PC-9 (cell line): ENCODE data around the gene CHST3.

Experiments
- EZH2 ChIP-seq: fragments of 200-600 bp; sonication (generic); IDR thresholded peaks from 2 replicates; pipeline ENCODE4 v1.8.0; 2017; ENCODE audit warnings: antibody characterized with exemption, low read depth
- TF ChIP-seq, protein P1 (sequence below): fragments of 200-600 bp; sonication (generic); conservative IDR thresholded peaks from 2 replicates; pipeline ENCODE4 v1.6.1; 2017; ENCODE audit warnings: mixed run types, antibody characterized with exemption, mild to moderate bottlenecking, moderate library complexity

DNA sequence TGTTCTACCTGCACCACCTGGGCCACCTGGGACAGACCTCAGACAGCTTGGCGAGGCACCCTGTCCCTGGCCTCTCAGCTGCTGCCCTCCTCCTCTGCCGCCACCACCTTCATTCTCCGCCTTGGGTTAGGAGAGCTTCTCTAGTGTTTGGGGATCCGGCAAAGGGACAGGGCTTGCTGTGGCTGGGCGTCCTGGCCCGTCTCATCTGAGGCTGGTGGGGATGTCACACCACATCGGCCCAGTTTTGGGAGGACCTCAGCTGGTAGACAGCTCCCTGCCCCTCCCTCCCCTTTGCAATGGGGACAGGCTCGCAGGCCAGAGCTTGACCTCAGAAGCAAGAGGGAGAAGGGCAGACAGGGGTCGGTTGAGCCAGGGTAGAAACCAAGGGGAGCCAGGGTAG lies 97.7 kb downstream of the CHST3 start:
- TF ChIP-seq, protein P1, sequence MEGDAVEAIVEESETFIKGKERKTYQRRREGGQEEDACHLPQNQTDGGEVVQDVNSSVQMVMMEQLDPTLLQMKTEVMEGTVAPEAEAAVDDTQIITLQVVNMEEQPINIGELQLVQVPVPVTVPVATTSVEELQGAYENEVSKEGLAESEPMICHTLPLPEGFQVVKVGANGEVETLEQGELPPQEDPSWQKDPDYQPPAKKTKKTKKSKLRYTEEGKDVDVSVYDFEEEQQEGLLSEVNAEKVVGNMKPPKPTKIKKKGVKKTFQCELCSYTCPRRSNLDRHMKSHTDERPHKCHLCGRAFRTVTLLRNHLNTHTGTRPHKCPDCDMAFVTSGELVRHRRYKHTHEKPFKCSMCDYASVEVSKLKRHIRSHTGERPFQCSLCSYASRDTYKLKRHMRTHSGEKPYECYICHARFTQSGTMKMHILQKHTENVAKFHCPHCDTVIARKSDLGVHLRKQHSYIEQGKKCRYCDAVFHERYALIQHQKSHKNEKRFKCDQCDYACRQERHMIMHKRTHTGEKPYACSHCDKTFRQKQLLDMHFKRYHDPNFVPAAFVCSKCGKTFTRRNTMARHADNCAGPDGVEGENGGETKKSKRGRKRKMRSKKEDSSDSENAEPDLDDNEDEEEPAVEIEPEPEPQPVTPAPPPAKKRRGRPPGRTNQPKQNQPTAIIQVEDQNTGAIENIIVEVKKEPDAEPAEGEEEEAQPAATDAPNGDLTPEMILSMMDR = no peak
- TF ChIP-seq EZH2 = no peak
